HepG2 (cell line): ENCODE results near the gene NEK3.

ENCODE experiments used
- BRCA1 ChIP-seq: sonication (generic); formaldehyde crosslinking; IDR thresholded peaks from 2 replicates; pipeline ENCODE4 v1.4.0; 2020; ENCODE audit warnings: missing genetic modification reagents
- CHD2 ChIP-seq: IDR thresholded peaks from 2 replicates; pipeline ENCODE4 v1.6.1; 2011; ENCODE audit warnings: low read depth, low read length, improper control_type of control experiment
- HNRNPH1 ChIP-seq: fragments of 200-400 bp; formaldehyde crosslinking; optimal IDR thresholded peaks from 2 replicates; pipeline ENCODE3; 2017; ENCODE audit warnings: mild to moderate bottlenecking, low read depth, low read length
- NFYB ChIP-seq: sonication (generic); formaldehyde crosslinking; IDR thresholded peaks from 2 replicates; pipeline ENCODE4 v1.4.0; 2020; ENCODE audit warnings: missing genetic modification reagents
- NR1H2 ChIP-seq: sonication (generic); formaldehyde crosslinking; IDR thresholded peaks from 2 replicates; pipeline ENCODE4 v1.8.1; 2022; ENCODE audit warnings: low read depth, missing genetic modification reagents, borderline replicate concordance
- POLR2AphosphoS5 ChIP-seq: IDR thresholded peaks from 2 replicates; pipeline ENCODE4 v1.6.1; 2012; ENCODE audit warnings: low read depth, low read length
- SP140L ChIP-seq: sonication (generic); formaldehyde crosslinking; IDR thresholded peaks from 2 replicates; pipeline ENCODE4 v1.4.0; 2020; ENCODE audit warnings: missing genetic modification reagents, borderline replicate concordance
- SP4 ChIP-seq: sonication (generic); formaldehyde crosslinking; IDR thresholded peaks from 2 replicates; pipeline ENCODE4 v1.8.1; 2023; ENCODE audit warnings: mild to moderate bottlenecking, missing genetic modification reagents
- TARDBP ChIP-seq: sonication (generic); formaldehyde crosslinking; IDR thresholded peaks from 2 replicates; pipeline ENCODE4 v1.8.0; 2022; ENCODE audit warnings: mild to moderate bottlenecking, missing genetic modification reagents
- ZKSCAN1 ChIP-seq: fragments of 150-350 bp; IDR thresholded peaks from 2 replicates; pipeline ENCODE4 v1.6.1; 2014; ENCODE audit warnings: low read length
- TF ChIP-seq, protein P1 (sequence below): sonication (generic); formaldehyde crosslinking; IDR thresholded peaks from 2 replicates; pipeline ENCODE4 v1.5.0; 2020; ENCODE audit warnings: mild to moderate bottlenecking, missing genetic modification reagents, moderate library complexity
- TF ChIP-seq, protein P2 (sequence below): sonication (generic); formaldehyde crosslinking; IDR thresholded peaks from 2 replicates; pipeline ENCODE4 v1.8.1; 2023; ENCODE audit warnings: mild to moderate bottlenecking, moderate library complexity, missing genetic modification reagents
- TF ChIP-seq, protein P3 (sequence below): sonication (generic); formaldehyde crosslinking; conservative IDR thresholded peaks from 2 replicates; pipeline ENCODE4 v1.4.0; 2020; ENCODE audit warnings: missing genetic modification reagents

DNA sequence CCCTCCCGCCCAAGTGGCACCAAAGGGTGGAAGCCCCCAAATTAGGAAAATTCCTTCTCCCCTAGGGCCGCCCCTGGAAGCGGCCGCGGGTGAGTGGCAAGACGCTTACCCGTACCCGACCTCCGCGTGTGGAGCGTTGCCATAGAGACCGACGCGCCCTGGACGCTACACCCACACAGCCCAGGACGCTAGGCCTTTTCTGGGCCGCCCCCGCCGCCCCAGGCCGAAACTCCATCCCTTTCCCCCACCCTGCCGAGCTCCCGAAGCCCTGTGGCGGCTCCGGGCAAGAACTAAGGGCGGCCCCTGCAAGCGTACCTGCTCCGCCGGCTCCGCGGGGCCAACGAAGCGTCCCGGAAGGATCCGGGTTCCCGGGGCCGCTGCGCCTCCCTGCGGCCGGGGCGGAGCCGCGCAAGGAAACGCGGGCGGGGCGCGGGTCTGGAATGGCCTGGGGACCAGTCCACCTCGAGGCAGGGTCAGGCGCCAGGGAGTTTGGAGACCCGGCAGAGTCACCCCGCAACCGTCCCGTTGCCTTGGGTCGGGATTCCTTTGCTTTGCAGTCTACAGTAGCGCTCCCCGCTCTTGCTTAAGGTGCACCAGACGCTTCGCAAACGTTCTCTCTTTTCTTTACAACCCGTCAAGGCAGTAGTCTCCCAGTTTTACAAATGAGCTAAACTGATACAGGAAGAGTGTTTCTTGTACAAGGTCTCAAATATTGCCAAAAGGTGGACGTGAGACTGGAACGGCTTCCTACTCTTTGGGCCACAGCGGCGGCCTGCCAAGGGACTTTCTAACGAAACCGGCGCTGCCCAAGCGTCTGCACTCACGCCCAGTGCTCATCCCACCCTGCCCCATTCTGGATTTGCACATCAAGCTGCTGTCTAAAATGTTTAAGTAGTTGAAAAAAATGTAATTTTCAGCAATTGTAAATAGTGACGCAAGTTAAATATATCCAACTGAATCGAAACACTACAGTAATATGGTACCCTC lies 30.4 kb downstream of the NEK3 start, which contains the start of gene NEK5:
- TF ChIP-seq ZKSCAN1, result no peak
- TF ChIP-seq CHD2, result no peak
- no peak for TF ChIP-seq POLR2AphosphoS5
- TF ChIP-seq, protein P1, sequence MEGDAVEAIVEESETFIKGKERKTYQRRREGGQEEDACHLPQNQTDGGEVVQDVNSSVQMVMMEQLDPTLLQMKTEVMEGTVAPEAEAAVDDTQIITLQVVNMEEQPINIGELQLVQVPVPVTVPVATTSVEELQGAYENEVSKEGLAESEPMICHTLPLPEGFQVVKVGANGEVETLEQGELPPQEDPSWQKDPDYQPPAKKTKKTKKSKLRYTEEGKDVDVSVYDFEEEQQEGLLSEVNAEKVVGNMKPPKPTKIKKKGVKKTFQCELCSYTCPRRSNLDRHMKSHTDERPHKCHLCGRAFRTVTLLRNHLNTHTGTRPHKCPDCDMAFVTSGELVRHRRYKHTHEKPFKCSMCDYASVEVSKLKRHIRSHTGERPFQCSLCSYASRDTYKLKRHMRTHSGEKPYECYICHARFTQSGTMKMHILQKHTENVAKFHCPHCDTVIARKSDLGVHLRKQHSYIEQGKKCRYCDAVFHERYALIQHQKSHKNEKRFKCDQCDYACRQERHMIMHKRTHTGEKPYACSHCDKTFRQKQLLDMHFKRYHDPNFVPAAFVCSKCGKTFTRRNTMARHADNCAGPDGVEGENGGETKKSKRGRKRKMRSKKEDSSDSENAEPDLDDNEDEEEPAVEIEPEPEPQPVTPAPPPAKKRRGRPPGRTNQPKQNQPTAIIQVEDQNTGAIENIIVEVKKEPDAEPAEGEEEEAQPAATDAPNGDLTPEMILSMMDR (CRISPR knock-in tag), result peak; percentile 96
- TF ChIP-seq NR1H2 (CRISPR knock-in tag), result no peak
- TF ChIP-seq HNRNPH1, result no peak
- TF ChIP-seq TARDBP (CRISPR knock-in tag), result no peak
- no peak; the same call in 1 of the 2 replicates for TF ChIP-seq SP4 (CRISPR knock-in tag)
- no peak for TF ChIP-seq SP140L (CRISPR knock-in tag)
- TF ChIP-seq, protein P2, sequence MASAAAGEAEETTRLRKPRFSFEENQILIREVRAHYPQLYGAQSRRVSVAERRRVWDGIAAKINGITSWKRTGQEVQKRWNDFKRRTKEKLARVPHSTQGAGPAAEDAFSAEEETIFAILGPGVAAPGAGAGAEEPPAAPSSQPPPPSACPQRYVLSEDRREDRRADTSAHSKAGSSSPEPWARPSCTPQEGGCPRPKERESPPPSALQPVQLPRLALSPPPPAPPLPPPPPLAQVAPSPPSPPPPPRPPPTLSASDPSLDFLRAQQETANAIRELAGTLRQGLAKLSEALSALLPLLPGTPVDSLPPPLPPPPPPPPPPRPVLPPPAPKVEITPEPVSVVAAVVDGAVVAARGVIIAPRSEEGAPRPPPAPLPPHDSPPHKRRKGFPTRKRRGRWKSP (CRISPR knock-in tag), result 0 out of 2 replicates have a peak, but pooled peaks have one; percentile 9
- TF ChIP-seq NFYB, result no peak
- no peak for TF ChIP-seq BRCA1 (CRISPR knock-in tag)
- TF ChIP-seq, protein P3, sequence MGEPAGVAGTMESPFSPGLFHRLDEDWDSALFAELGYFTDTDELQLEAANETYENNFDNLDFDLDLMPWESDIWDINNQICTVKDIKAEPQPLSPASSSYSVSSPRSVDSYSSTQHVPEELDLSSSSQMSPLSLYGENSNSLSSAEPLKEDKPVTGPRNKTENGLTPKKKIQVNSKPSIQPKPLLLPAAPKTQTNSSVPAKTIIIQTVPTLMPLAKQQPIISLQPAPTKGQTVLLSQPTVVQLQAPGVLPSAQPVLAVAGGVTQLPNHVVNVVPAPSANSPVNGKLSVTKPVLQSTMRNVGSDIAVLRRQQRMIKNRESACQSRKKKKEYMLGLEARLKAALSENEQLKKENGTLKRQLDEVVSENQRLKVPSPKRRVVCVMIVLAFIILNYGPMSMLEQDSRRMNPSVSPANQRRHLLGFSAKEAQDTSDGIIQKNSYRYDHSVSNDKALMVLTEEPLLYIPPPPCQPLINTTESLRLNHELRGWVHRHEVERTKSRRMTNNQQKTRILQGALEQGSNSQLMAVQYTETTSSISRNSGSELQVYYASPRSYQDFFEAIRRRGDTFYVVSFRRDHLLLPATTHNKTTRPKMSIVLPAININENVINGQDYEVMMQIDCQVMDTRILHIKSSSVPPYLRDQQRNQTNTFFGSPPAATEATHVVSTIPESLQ (CRISPR knock-in tag), result no peak
